HepG2 (cell line): ENCODE measurements around the gene BSG. TPM values are rescaled to one million over a fixed set of nuclear protein-coding genes. Genes with fewer than 3 reads are reported as not detected.
A peak's percentile ranks its signal among the peaks of the same experiment; 100 is the strongest.

ENCODE experiments used
- ARHGAP35 ChIP-seq: sonication (generic); formaldehyde crosslinking; IDR thresholded peaks from 2 replicates; pipeline ENCODE4 v1.9.0; 2022; ENCODE audit warnings: mild to moderate bottlenecking, inconsistent platforms, moderate library complexity, missing genetic modification reagents, borderline replicate concordance
- CHD2 ChIP-seq: IDR thresholded peaks from 2 replicates; pipeline ENCODE4 v1.6.1; 2011; ENCODE audit warnings: low read depth, low read length, improper control_type of control experiment
- E2F1 ChIP-seq: sonication (generic); formaldehyde crosslinking; IDR thresholded peaks from 2 replicates; pipeline ENCODE4 v1.5.0; 2020; ENCODE audit warnings: missing genetic modification reagents
- GABPB1 ChIP-seq: IDR thresholded peaks from 2 replicates; pipeline ENCODE4 v1.6.1; 2016; ENCODE audit warnings: mild to moderate bottlenecking, missing genetic modification reagents, moderate library complexity, missing compliant biosample characterization
- HDAC1 ChIP-seq: sonication (generic); formaldehyde crosslinking; IDR thresholded peaks from 2 replicates; pipeline ENCODE4 v1.5.1; 2020; ENCODE audit warnings: mild to moderate bottlenecking, missing genetic modification reagents
- HNF4A ChIP-seq: sonication (generic); formaldehyde crosslinking; IDR thresholded peaks from 2 replicates; pipeline ENCODE4 v1.4.0; 2020; ENCODE audit warnings: missing genetic modification reagents
- HOXA3 ChIP-seq: sonication (generic); formaldehyde crosslinking; IDR thresholded peaks from 2 replicates; pipeline ENCODE4 v1.5.0; 2020; ENCODE audit warnings: missing genetic modification reagents
- KMT2A ChIP-seq: sonication (generic); formaldehyde crosslinking; IDR thresholded peaks from 2 replicates; pipeline ENCODE4 v1.4.0; 2020; ENCODE audit warnings: missing genetic modification reagents
- LCORL ChIP-seq, 2 experiments: fragments of 450-650 bp in 1 of 2; sonication (generic) in 1 of 2; formaldehyde crosslinking in 1 of 2; IDR thresholded peaks; 2 replicates each; pipeline versions ENCODE4 v1.5.0 to v1.6.1; 2017 to 2020; ENCODE audit warnings: antibody characterized with exemption in 1 of 2, missing genetic modification reagents in 1 of 2
- MEIS1 ChIP-seq: sonication (generic); formaldehyde crosslinking; IDR thresholded peaks from 2 replicates; pipeline ENCODE4 v1.9.0; 2021; ENCODE audit warnings: mild to moderate bottlenecking, missing genetic modification reagents, moderate library complexity, borderline replicate concordance
- RORA ChIP-seq: sonication (generic); formaldehyde crosslinking; IDR thresholded peaks from 2 replicates; pipeline ENCODE4 v1.5.0; 2020; ENCODE audit warnings: mild to moderate bottlenecking, missing genetic modification reagents, moderate library complexity
- SAFB2 ChIP-seq: sonication (generic); formaldehyde crosslinking; IDR thresholded peaks from 2 replicates; pipeline ENCODE4 v1.5.1; 2020; ENCODE audit warnings: missing genetic modification reagents, low read depth, mild to moderate bottlenecking, borderline replicate concordance
- SNRNP70 ChIP-seq: fragments of 200-400 bp; formaldehyde crosslinking; IDR thresholded peaks from 2 replicates; pipeline ENCODE4 v1.6.1; 2017; ENCODE audit warnings: mild to moderate bottlenecking, low read depth, low read length, moderate library complexity
- STAG1 ChIP-seq: sonication (generic); formaldehyde crosslinking; IDR thresholded peaks from 2 replicates; pipeline ENCODE4 v1.4.0; 2020; ENCODE audit warnings: missing genetic modification reagents
- UBTF ChIP-seq: sonication (generic); formaldehyde crosslinking; IDR thresholded peaks from 2 replicates; pipeline ENCODE4 v1.4.0; 2020; ENCODE audit warnings: mild to moderate bottlenecking, missing genetic modification reagents
- ZNF276 ChIP-seq: sonication (generic); formaldehyde crosslinking; IDR thresholded peaks from 2 replicates; pipeline ENCODE4 v1.4.0; 2020; ENCODE audit warnings: mild to moderate bottlenecking, low read depth, missing genetic modification reagents
- ZNF282 ChIP-seq: fragments of 450-650 bp; IDR thresholded peaks from 2 replicates; pipeline ENCODE4 v1.6.1; 2018; ENCODE audit not compliant: partially characterized antibody
- ZNF547 ChIP-seq: sonication (generic); formaldehyde crosslinking; IDR thresholded peaks from 2 replicates; pipeline ENCODE4 v1.5.1; 2020; ENCODE audit warnings: mild to moderate bottlenecking, missing genetic modification reagents
- ZNF703 ChIP-seq: sonication (generic); formaldehyde crosslinking; IDR thresholded peaks from 2 replicates; pipeline ENCODE4 v1.5.1; 2020; ENCODE audit warnings: missing genetic modification reagents, mild to moderate bottlenecking, moderate library complexity, borderline replicate concordance
- ZNF841 ChIP-seq: sonication (generic); formaldehyde crosslinking; IDR thresholded peaks from 2 replicates; pipeline ENCODE4 v1.8.1; 2023; ENCODE audit warnings: missing genetic modification reagents, borderline replicate concordance
- polyA plus RNA-seq, 8 experiments: library from polyadenylated mRNA; depleted of rRNA in 3 of 8; stranded (reverse) in 7 of 8; unstranded in 1 of 8; fragments of >200 nt; fragmentation: Illumina TruSeq in 4 of 8; extraction: Trizol in 4 of 8; gene quantifications; 2 replicates each; pipeline versions ENCODE4 v1.2.1 to v1.2.3, GENCODE V29; 2011 to 2016; ENCODE audit warnings: low read depth in 4 of 8, missing spikeins in 1 of 8, mixed read lengths in 1 of 8; ENCODE audit not compliant: insufficient read depth in 1 of 8
- total RNA-seq, 5 experiments: library from RNA; depleted of rRNA; stranded (reverse); fragments of >200 nt; fragmentation: Illumina TruSeq; extraction: Trizol; gene quantifications; 2 replicates each; pipeline ENCODE4 v1.2.3, GENCODE V29; 2016; ENCODE audit warnings: low read depth in 1 of 5
- TF ChIP-seq, protein P1 (sequence below): sonication (generic); formaldehyde crosslinking; IDR thresholded peaks from 2 replicates; pipeline ENCODE4 v1.4.0; 2020; ENCODE audit warnings: missing genetic modification reagents
- TF ChIP-seq, protein P2 (sequence below): sonication (generic); formaldehyde crosslinking; IDR thresholded peaks from 2 replicates; pipeline ENCODE4 v1.5.0; 2020; ENCODE audit warnings: mild to moderate bottlenecking, missing genetic modification reagents, moderate library complexity

Gene BSG
- total and polyA plus RNA-seq, 2 of the 13 experiments (the other 11 are each of a cell fraction or from before 2014, with no cell fraction given), result 309 to 754 TPM

- no peak for TF ChIP-seq E2F1 (CRISPR knock-in tag)
- TF ChIP-seq ARHGAP35, result no peak
- no peak for TF ChIP-seq LCORL (IDR thresholded peaks at IDR 0.05)
- TF ChIP-seq LCORL (CRISPR knock-in tag; IDR thresholded peaks at IDR 0.05), result no peak; the same call in 1 of the 2 replicates
- TF ChIP-seq ZNF547 (CRISPR knock-in tag), result no peak
- TF ChIP-seq STAG1 (CRISPR knock-in tag), result no peak
- no peak for TF ChIP-seq ZNF703 (CRISPR knock-in tag)
- no peak for TF ChIP-seq ZNF276
- no peak for TF ChIP-seq CHD2
- TF ChIP-seq, protein P1, sequence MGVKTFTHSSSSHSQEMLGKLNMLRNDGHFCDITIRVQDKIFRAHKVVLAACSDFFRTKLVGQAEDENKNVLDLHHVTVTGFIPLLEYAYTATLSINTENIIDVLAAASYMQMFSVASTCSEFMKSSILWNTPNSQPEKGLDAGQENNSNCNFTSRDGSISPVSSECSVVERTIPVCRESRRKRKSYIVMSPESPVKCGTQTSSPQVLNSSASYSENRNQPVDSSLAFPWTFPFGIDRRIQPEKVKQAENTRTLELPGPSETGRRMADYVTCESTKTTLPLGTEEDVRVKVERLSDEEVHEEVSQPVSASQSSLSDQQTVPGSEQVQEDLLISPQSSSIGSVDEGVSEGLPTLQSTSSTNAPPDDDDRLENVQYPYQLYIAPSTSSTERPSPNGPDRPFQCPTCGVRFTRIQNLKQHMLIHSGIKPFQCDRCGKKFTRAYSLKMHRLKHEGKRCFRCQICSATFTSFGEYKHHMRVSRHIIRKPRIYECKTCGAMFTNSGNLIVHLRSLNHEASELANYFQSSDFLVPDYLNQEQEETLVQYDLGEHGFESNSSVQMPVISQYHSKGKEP (CRISPR knock-in tag), result no peak
- TF ChIP-seq, protein P2, sequence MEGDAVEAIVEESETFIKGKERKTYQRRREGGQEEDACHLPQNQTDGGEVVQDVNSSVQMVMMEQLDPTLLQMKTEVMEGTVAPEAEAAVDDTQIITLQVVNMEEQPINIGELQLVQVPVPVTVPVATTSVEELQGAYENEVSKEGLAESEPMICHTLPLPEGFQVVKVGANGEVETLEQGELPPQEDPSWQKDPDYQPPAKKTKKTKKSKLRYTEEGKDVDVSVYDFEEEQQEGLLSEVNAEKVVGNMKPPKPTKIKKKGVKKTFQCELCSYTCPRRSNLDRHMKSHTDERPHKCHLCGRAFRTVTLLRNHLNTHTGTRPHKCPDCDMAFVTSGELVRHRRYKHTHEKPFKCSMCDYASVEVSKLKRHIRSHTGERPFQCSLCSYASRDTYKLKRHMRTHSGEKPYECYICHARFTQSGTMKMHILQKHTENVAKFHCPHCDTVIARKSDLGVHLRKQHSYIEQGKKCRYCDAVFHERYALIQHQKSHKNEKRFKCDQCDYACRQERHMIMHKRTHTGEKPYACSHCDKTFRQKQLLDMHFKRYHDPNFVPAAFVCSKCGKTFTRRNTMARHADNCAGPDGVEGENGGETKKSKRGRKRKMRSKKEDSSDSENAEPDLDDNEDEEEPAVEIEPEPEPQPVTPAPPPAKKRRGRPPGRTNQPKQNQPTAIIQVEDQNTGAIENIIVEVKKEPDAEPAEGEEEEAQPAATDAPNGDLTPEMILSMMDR (CRISPR knock-in tag), result 0 out of 2 replicates have a peak, but pooled peaks have one; percentile 7
- TF ChIP-seq UBTF (CRISPR knock-in tag), result peak; percentile 76
- no peak for TF ChIP-seq MEIS1
- TF ChIP-seq HNF4A (CRISPR knock-in tag), result peak; percentile 28
- no peak for TF ChIP-seq KMT2A (CRISPR knock-in tag)
- TF ChIP-seq HDAC1 (CRISPR knock-in tag), result no peak
- no peak for TF ChIP-seq SNRNP70
- TF ChIP-seq ZNF282, result no peak
- TF ChIP-seq GABPB1 (CRISPR knock-in tag), result no peak
- no peak for TF ChIP-seq ZNF841 (CRISPR knock-in tag)
- TF ChIP-seq HOXA3, result no peak
- TF ChIP-seq SAFB2 (CRISPR knock-in tag), result peak; percentile 58; the same call in 1 of the 2 replicates
- no peak for TF ChIP-seq RORA
Observed at GRCh38 chr19:632579-633067, 60.2 kb downstream of the BSG start (continued).
